Right lobe of liver (tissue), 4 donors: ENCODE data around the gene TMOD1.

Experiments used
- CTCF ChIP-seq, 4 donors: fragments of 200-600 bp in 3 of 4; fragments of 450-650 bp in 1 of 4; IDR thresholded peaks; one replicate each; pipeline versions ENCODE4 v1.5.1 to v1.8.0; 2016 to 2022; ENCODE audit warnings: antibody characterized with exemption in 4 of 4, mild to moderate bottlenecking in 2 of 4
- POLR2A ChIP-seq: fragments of 450-650 bp; IDR thresholded peaks from one replicate; pipeline ENCODE4 v1.6.1; 2017; ENCODE audit warnings: antibody characterized with exemption, mild to moderate bottlenecking
- donor health status: DM: no; HTN: no; CAD: no.
- donor health status: DM: no; HTN: no; CAD: no.
- donor health status: DM: no; HTN: yes; CAD: no.

GRCh38 chr9:97592126-97592525, 90.7 kb downstream of the TMOD1 start:
- TF ChIP-seq CTCF (IDR thresholded peaks at IDR 0.05) (no peak), POLR2A (no peak)
